Measurements from ENCODE around the gene M1AP. TPM values are rescaled to one million over a fixed set of nuclear protein-coding genes. Genes with fewer than 3 reads are reported as not detected.

The M1AP gene
- total RNA-seq, 2 experiments from 2014 or later, result not detected

Other genes with a start within 250 kb of the M1AP start
- 1 to 10 TPM; 1.5 TPM for gene C2orf81, start 226.7 kb downstream of the M1AP start, total RNA-seq
- gene WDR54, start 226.6 kb downstream of the M1AP start, total RNA-seq, result 10 to 100 TPM; 93.7 to 96.9 TPM
- gene RTKN, start 206.4 kb downstream of the M1AP start, total RNA-seq, result under 1 TPM; 0.37 to 0.57 TPM
- gene INO80B, start 193.2 kb downstream of the M1AP start, total RNA-seq, result 10 to 100 TPM; 25.7 to 29.1 TPM
- 10 to 100 TPM; 34.0 to 34.3 TPM for gene WBP1, start 189.9 kb downstream of the M1AP start, total RNA-seq
- 10 to 100 TPM; 52.4 to 56.3 TPM for gene MOGS, start 182.9 kb downstream of the M1AP start, total RNA-seq
- gene MRPL53, start 175.7 kb downstream of the M1AP start, total RNA-seq, result 10 to 100 TPM; 95.7 to 96.2 TPM
- gene CCDC142, start 165.3 kb downstream of the M1AP start, total RNA-seq, result 10 to 100 TPM; 22.5 to 26.7 TPM
- 10 to 100 TPM; 38.3 to 40.0 TPM for gene TTC31, start 165.2 kb downstream of the M1AP start, total RNA-seq
- gene LBX2, start 148.7 kb downstream of the M1AP start, total RNA-seq, result under 1 TPM; 0.32 to 0.68 TPM
- 10 to 100 TPM; 20.3 to 28.5 TPM for gene PCGF1, start 140.6 kb downstream of the M1AP start, total RNA-seq
- gene TLX2, start 133.9 kb downstream of the M1AP start, total RNA-seq, result under 1 TPM; 0.34 to 0.44 TPM
- gene DQX1, start 122.1 kb downstream of the M1AP start, total RNA-seq, result under 1 TPM; 0.18 TPM
- gene AUP1, start 118.6 kb downstream of the M1AP start, total RNA-seq, result 100 to 1,000 TPM; 119 to 123 TPM
- 10 to 100 TPM; 48.0 to 49.4 TPM for gene HTRA2, start 118.4 kb downstream of the M1AP start, total RNA-seq
- under 1 TPM; 0.21 to 0.23 TPM for gene LOXL3, start 94.4 kb downstream of the M1AP start, total RNA-seq
- gene DOK1, start 93.6 kb downstream of the M1AP start, total RNA-seq, result 10 to 100 TPM; 32.4 to 35.9 TPM
- 1 to 10 TPM; 5.8 to 6.4 TPM for gene SEMA4F, start 5.9 kb upstream of the M1AP start, total RNA-seq
- 10 to 100 TPM; 42.6 to 44.7 TPM for gene HK2, start 185.8 kb upstream of the M1AP start, total RNA-seq